Measurements from ENCODE around the gene PSPN. TPM values are rescaled to one million over a fixed set of nuclear protein-coding genes. Genes with fewer than 3 reads are reported as not detected.
"Not testable (repeated sequence)": the region's sequence is repeated elsewhere in the genome, so short reads cannot be mapped to it uniquely, and the experiment has no call there.

PSPN gene
- total RNA-seq, 2 experiments from 2014 or later: 0.81 to 0.85 TPM

DNA sequence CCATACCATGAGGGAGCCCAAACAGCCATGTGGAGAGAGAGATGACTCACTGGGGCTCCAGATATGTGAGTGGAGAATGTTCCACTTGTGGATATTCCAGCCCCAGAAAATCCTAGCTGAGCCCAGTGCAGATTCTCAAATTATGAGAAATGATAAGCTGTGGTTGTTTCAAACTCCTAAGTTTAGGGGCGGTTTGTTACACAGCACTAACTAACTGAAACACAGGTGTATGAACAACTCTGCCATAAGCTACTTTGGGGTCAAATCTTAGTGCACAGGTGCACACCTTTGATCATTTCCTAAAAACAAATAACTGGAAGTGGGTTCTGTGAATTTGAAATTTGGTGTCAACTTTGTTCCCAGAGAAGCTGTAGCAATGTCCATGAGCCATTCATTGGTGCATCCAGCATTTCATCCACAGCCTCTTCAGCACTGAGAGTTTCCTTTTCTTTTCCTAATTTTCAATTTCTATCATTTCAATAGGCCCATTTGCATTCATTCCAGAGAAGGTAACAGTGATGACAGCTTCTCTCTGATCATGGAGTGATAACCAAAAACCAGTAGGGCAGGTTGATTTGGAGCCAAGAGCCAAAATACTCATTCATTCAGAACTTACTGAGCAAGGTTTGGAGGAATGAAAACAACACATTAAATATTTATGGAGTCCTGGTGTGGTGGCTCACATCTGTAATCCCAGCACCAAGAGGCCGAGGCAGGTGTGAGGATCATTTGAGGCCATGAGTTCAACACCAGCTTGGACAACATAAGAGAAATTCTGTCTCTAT, 23.2 kb downstream of the PSPN start:
- POLR2A ChIA-PET: interaction anchor here (0.8 kb wide), 1 partner anchor 20 kb away, joined by 3 read pairs; the partner anchor contains the start of gene ALKBH7
- H3K27me3 Mint-ChIP-seq: no peaks in the 10 kb centered on the region
- CTCF ChIA-PET: interaction anchor here (1.4 kb wide), 1 partner anchor 9 kb away, joined by 4 read pairs; the partner anchor contains the start of gene CLPP
- H3K9me3 Mint-ChIP-seq: no peaks in the 10 kb centered on the region
- no peak overlapping the region for H3K27ac Mint-ChIP-seq
- peaks cover 61% of the 10 kb centered on the region for H3K36me3 Mint-ChIP-seq (ENCODE audit: low read depth)
- ATAC-seq (ENCODE audit: poor library complexity) (no peak), DNase-seq (no peak)
- H3K4me3 Mint-ChIP-seq: no peak overlapping the region
- H3K9me3 ChIP-seq (ENCODE audit: control insufficient read depth in 1 of 2, insufficient read depth in 1 of 2, low read length in 2 of 2): no peaks in the 10 kb centered on the region
- intact Hi-C loops (cut with DNase I, micrococcal nuclease): no loop called here
- peaks cover 20% of the 10 kb centered on the region for H3K36me3 ChIP-seq (ENCODE audit: insufficient read depth, low read length)
- peaks cover under 1% of the 10 kb centered on the region for H3K4me1 Mint-ChIP-seq (ENCODE audit: low read depth)
- no peaks in the 10 kb centered on the region for H3K27me3 ChIP-seq (ENCODE audit: control insufficient read depth in 1 of 2, insufficient read depth in 2 of 2, low read length in 2 of 2)
- TF ChIP-seq, protein P1, sequence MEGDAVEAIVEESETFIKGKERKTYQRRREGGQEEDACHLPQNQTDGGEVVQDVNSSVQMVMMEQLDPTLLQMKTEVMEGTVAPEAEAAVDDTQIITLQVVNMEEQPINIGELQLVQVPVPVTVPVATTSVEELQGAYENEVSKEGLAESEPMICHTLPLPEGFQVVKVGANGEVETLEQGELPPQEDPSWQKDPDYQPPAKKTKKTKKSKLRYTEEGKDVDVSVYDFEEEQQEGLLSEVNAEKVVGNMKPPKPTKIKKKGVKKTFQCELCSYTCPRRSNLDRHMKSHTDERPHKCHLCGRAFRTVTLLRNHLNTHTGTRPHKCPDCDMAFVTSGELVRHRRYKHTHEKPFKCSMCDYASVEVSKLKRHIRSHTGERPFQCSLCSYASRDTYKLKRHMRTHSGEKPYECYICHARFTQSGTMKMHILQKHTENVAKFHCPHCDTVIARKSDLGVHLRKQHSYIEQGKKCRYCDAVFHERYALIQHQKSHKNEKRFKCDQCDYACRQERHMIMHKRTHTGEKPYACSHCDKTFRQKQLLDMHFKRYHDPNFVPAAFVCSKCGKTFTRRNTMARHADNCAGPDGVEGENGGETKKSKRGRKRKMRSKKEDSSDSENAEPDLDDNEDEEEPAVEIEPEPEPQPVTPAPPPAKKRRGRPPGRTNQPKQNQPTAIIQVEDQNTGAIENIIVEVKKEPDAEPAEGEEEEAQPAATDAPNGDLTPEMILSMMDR (IDR thresholded peaks at IDR 0.05): no peak
- no peaks in the 10 kb centered on the region for H3K4me1 ChIP-seq (ENCODE audit: insufficient read depth, low read length)
- no peak overlapping the region for H3K4me3 ChIP-seq (ENCODE audit: low read length)
- no peak overlapping the region for H3K27ac ChIP-seq (ENCODE audit: low read depth in 1 of 2, low read length in 2 of 2)

DNA sequence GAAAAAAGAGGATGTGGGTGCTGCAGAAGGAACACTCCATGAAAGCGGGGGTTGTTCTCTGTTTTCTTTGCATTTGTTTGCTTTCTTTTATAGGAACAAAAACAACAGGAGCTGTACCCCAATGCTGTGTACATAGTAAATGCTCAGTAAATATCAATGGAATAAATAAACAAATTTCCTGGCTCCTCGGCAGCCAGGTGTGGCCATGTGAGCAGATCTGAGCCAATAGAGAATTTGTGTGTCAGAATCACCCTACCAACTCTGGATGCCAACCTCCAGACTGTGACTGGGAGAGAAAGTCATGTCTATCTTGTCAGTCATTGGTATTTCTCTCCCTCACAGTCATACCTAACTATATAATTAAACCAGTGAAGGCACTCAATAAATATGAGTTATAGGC, 25.0 kb downstream of the PSPN start:
- POLR2A ChIA-PET: no interaction called here
- H3K27me3 ChIP-seq (ENCODE audit: control insufficient read depth in 1 of 2, insufficient read depth in 2 of 2, low read length in 2 of 2): no peaks in the 10 kb centered on the region
- no peaks in the 10 kb centered on the region for H3K4me1 ChIP-seq (ENCODE audit: insufficient read depth, low read length)
- no peaks in the 10 kb centered on the region for H3K4me1 Mint-ChIP-seq (ENCODE audit: low read depth)
- H3K27ac ChIP-seq (ENCODE audit: low read depth in 1 of 2, low read length in 2 of 2): no peak overlapping the region
- no peak overlapping the region for H3K4me3 Mint-ChIP-seq
- no peaks in the 10 kb centered on the region for H3K27me3 Mint-ChIP-seq
- H3K36me3 Mint-ChIP-seq (ENCODE audit: low read depth): peaks cover 59% of the 10 kb centered on the region
- H3K9me3 ChIP-seq (ENCODE audit: control insufficient read depth in 1 of 2, insufficient read depth in 1 of 2, low read length in 2 of 2): no peaks in the 10 kb centered on the region
- DNase-seq: no peak
- no peak overlapping the region for H3K4me3 ChIP-seq (ENCODE audit: low read length)
- intact Hi-C loops (cut with DNase I, micrococcal nuclease): no loop called here
- H3K36me3 ChIP-seq (ENCODE audit: insufficient read depth, low read length): peaks cover 25% of the 10 kb centered on the region
- H3K27ac Mint-ChIP-seq: no peak overlapping the region
- CTCF ChIA-PET: no interaction called here
- TF ChIP-seq, protein P1 (IDR thresholded peaks at IDR 0.05): no peak
- H3K9me3 Mint-ChIP-seq: no peaks in the 10 kb centered on the region
- no peak for ATAC-seq (ENCODE audit: poor library complexity)

DNA sequence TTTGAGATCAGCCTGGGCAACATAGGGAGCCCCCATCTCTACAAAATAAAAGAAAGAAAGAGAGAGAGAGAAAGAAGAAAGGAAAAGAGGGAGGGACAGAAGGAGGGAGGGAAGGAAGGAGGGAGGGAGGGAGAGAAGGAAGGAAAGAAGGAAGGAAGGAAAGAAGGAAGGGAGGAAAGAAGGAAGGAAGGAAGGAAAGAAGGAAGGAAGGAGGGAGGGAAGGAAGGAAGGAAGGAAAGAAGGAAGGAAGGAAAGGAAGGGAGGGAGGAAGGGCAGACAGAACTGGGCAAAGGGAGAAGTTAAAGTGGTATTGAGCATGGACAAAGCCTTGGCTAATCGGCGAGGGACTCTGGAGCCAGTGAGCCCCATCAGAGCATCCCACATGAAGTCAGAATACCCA, 26.5 kb downstream of the PSPN start:
- H3K36me3 Mint-ChIP-seq (ENCODE audit: low read depth): peaks cover 56% of the 10 kb centered on the region
- H3K27me3 ChIP-seq (ENCODE audit: control insufficient read depth in 1 of 2, insufficient read depth in 2 of 2, low read length in 2 of 2); POLR2A ChIA-PET; H3K9me3 Mint-ChIP-seq; H3K27me3 Mint-ChIP-seq; CTCF ChIA-PET; intact Hi-C loops (cut with DNase I, micrococcal nuclease); H3K4me1 ChIP-seq (ENCODE audit: insufficient read depth, low read length); DNase-seq; H3K4me3 Mint-ChIP-seq; H3K27ac ChIP-seq (ENCODE audit: low read depth in 1 of 2, low read length in 2 of 2); H3K4me3 ChIP-seq (ENCODE audit: low read length); H3K9me3 ChIP-seq (ENCODE audit: control insufficient read depth in 1 of 2, insufficient read depth in 1 of 2, low read length in 2 of 2); H3K27ac Mint-ChIP-seq; ATAC-seq (ENCODE audit: poor library complexity); H3K4me1 Mint-ChIP-seq (ENCODE audit: low read depth): not testable (repeated sequence)
- peaks cover 28% of the 10 kb centered on the region for H3K36me3 ChIP-seq (ENCODE audit: insufficient read depth, low read length)

DNA sequence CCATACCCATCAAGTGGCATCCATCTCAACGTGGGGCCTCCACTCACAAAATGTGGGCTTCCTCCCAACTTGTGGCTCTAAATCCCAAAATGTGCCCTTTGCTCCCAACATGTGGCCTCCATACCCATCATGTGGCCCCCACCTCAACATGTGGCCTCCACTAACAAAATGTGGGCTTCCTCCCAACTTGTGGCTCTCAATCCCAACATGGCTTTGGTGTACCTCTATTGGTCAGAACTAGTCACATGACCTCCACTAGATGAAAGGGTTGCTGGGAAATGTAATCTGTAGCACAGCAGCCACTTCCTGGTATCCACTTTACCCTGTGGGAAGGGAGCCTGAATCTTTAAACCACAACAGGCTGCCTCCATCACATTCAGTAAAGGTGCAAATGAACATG, 32.3 kb downstream of the PSPN start:
- TF ChIP-seq, protein P1 (IDR thresholded peaks at IDR 0.05): no peak
- intact Hi-C loops (cut with DNase I, micrococcal nuclease): no loop called here

More for the DNA sequence above, 32.3 kb downstream of the PSPN start:
- Mint-ChIP-seq H3K9me3 (no peaks in the 10 kb centered on the region), H3K27ac (no peak overlapping the region), H3K4me3 (no peak overlapping the region), H3K36me3 (ENCODE audit: low read depth) (peaks cover 27% of the 10 kb centered on the region), H3K4me1 (ENCODE audit: low read depth) (no peaks in the 10 kb centered on the region), H3K27me3 (no peaks in the 10 kb centered on the region)
- ATAC-seq (ENCODE audit: poor library complexity) (no peak), DNase-seq (no peak)
- no peak overlapping the region for H3K27ac ChIP-seq (ENCODE audit: low read depth in 1 of 2, low read length in 2 of 2)
- H3K4me3 ChIP-seq (ENCODE audit: low read length): no peak overlapping the region
- POLR2A ChIA-PET: no interaction called here
- no peaks in the 10 kb centered on the region for H3K4me1 ChIP-seq (ENCODE audit: insufficient read depth, low read length)
- CTCF ChIA-PET: no interaction called here
- no peaks in the 10 kb centered on the region for H3K9me3 ChIP-seq (ENCODE audit: control insufficient read depth in 1 of 2, insufficient read depth in 1 of 2, low read length in 2 of 2)
- H3K36me3 ChIP-seq (ENCODE audit: insufficient read depth, low read length): peaks cover 24% of the 10 kb centered on the region
- H3K27me3 ChIP-seq (ENCODE audit: control insufficient read depth in 1 of 2, insufficient read depth in 2 of 2, low read length in 2 of 2): no peaks in the 10 kb centered on the region

Measured in CD4-positive, alpha-beta T cell (primary cell).